Keratinocyte (primary cell): ENCODE measurements around the gene MLF1.

Source experiments
- EZH2 ChIP-seq: IDR thresholded peaks from one replicate; pipeline ENCODE4 v1.6.1; 2012; ENCODE audit warnings: inconsistent platforms, mild to moderate bottlenecking, low read length, moderate library complexity
- TF ChIP-seq, protein P1 (sequence below), 3 experiments: IDR thresholded peaks in 1 of 3; conservative IDR thresholded peaks in 1 of 3; optimal IDR thresholded peaks in 1 of 3; 2 replicates in 2 of 3; 3 replicates in 1 of 3; pipeline versions ENCODE3 to v1.5.1; 2011; ENCODE audit warnings: low read length in 3 of 3, mild to moderate bottlenecking in 3 of 3, moderate library complexity in 2 of 3, control low read depth in 1 of 3, inconsistent platforms in 1 of 3; ENCODE audit not compliant: insufficient read depth in 2 of 3; ENCODE audit errors: extremely low read depth in 1 of 3

GRCh38 chr3:158571969-158572765, 1.2 kb downstream of the MLF1 start:
- TF ChIP-seq, protein P1, sequence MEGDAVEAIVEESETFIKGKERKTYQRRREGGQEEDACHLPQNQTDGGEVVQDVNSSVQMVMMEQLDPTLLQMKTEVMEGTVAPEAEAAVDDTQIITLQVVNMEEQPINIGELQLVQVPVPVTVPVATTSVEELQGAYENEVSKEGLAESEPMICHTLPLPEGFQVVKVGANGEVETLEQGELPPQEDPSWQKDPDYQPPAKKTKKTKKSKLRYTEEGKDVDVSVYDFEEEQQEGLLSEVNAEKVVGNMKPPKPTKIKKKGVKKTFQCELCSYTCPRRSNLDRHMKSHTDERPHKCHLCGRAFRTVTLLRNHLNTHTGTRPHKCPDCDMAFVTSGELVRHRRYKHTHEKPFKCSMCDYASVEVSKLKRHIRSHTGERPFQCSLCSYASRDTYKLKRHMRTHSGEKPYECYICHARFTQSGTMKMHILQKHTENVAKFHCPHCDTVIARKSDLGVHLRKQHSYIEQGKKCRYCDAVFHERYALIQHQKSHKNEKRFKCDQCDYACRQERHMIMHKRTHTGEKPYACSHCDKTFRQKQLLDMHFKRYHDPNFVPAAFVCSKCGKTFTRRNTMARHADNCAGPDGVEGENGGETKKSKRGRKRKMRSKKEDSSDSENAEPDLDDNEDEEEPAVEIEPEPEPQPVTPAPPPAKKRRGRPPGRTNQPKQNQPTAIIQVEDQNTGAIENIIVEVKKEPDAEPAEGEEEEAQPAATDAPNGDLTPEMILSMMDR (optimal IDR thresholded peaks at IDR 0.05 in 1 of 3, IDR thresholded peaks at IDR 0.05 in 1 of 3, conservative IDR thresholded peaks at IDR 0.05 in 1 of 3; ENCODE audit: extremely low read depth in 1 of 3, insufficient read depth in 2 of 3, low read length in 3 of 3): no peak
- no peak for TF ChIP-seq EZH2
